Measurements from ENCODE around the gene GALNT18.

DNA sequence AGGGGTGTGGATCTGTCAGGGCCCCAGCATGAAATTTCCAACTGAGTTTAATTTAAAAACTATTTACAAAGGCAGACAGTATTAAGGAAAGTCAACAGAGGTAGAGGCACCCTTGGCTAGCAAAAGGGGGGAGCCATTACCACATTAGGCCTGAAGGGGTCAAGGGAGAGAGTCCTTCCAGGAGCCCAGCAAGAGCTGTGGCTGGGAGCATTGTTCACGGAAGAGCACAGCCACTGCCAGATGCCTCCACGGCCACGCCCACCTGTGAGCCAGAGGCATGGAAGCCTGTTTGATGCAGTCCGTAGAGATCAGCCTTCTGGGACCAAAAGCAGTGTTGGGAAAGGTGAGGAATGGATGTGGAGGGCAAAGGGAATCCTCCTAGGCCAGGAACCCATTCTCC is 102.6 kb downstream of the GALNT18 start:
- TF ChIP-seq, protein P1, sequence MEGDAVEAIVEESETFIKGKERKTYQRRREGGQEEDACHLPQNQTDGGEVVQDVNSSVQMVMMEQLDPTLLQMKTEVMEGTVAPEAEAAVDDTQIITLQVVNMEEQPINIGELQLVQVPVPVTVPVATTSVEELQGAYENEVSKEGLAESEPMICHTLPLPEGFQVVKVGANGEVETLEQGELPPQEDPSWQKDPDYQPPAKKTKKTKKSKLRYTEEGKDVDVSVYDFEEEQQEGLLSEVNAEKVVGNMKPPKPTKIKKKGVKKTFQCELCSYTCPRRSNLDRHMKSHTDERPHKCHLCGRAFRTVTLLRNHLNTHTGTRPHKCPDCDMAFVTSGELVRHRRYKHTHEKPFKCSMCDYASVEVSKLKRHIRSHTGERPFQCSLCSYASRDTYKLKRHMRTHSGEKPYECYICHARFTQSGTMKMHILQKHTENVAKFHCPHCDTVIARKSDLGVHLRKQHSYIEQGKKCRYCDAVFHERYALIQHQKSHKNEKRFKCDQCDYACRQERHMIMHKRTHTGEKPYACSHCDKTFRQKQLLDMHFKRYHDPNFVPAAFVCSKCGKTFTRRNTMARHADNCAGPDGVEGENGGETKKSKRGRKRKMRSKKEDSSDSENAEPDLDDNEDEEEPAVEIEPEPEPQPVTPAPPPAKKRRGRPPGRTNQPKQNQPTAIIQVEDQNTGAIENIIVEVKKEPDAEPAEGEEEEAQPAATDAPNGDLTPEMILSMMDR (IDR thresholded peaks at IDR 0.05; ENCODE audit: poor library complexity, severe bottlenecking): no peak
- TF ChIP-seq REST (IDR thresholded peaks at IDR 0.05; ENCODE audit: borderline replicate concordance): no peak
- TF ChIP-seq POLR2AphosphoS5 (IDR thresholded peaks at IDR 0.05): no peak
- no peak for TF ChIP-seq RAD21 (conservative IDR thresholded peaks at IDR 0.05)
- TF ChIP-seq EP300 (conservative IDR thresholded peaks at IDR 0.05; ENCODE audit: poor library complexity, severe bottlenecking): no peak
- TF ChIP-seq MXI1 (conservative IDR thresholded peaks at IDR 0.05; ENCODE audit: poor library complexity, severe bottlenecking): no peak
- TF ChIP-seq SMC3 (conservative IDR thresholded peaks at IDR 0.05; ENCODE audit: poor library complexity): no peak

All from neural cell (in vitro differentiated cells).